ENCODE measurements around the gene FXYD7.
A peak's percentile ranks its signal among the peaks of the same experiment; 100 is the strongest.

FXYD7 gene

DNA sequence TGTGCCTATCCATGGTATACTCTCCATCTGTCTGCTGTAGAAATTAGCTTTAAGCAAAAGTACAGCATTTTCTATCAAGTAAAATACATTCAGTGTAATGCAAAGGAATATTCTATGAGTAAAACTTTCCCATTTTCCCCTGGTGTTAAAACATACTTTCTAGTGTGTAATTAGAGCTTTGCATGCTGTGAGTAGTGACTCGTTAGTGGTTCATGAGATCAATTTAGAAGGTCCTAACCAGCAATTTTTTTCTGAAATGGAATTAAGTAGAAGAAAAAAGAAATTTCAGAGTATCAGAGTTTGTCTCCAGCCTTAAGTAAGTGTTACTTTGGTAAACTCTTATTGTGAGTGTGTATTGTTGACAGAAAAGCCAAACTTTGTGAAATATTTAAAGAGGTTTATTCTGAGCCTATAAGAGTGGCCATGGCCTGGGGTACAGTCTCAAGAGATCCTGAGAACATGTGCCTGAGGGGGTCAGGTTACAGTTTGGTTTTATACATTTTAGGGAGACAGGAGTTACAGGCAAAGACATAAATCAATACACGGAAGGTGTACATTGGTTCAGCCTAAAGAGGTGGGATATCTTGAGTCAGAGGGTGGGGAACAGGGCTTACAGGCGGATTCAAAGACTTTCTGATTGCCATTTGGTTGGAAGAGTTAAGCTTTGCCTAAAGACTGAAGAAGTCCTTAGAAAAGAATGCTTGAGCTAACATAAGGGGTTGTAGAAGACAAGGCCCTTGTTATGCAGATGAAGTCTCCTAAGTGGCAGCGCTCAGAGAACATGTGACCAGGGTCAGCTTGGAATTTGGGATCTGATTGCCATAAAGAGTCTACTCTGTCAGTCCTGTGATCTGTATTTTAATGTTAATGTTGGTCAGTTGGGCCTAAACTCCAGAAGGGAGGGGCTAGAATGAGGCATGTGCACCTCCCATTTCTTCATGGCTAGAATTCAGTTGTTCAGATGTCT is 60.0 kb downstream of the FXYD7 start (continued):
- TF ChIP-seq ZNF585B (tag by site-specific recombination; IDR thresholded peaks at IDR 0.05) (no peak), ZSCAN16 (tag by site-specific recombination; IDR thresholded peaks at IDR 0.05) (no peak), ZNF404 (tag by site-specific recombination; IDR thresholded peaks at IDR 0.05) (0 out of 2 replicates have a peak, but pooled peaks have one; percentile 7), SP2 (tag by site-specific recombination; IDR thresholded peaks at IDR 0.05) (peak; percentile 58), ZNF223 (tag by site-specific recombination; IDR thresholded peaks at IDR 0.05) (no peak), ZNF174 (tag by site-specific recombination; IDR thresholded peaks at IDR 0.05) (0 out of 2 replicates have a peak, but pooled peaks have one; percentile 61), ZNF324 (tag by site-specific recombination; IDR thresholded peaks at IDR 0.05) (no peak)
- TF ChIP-seq, protein P1, sequence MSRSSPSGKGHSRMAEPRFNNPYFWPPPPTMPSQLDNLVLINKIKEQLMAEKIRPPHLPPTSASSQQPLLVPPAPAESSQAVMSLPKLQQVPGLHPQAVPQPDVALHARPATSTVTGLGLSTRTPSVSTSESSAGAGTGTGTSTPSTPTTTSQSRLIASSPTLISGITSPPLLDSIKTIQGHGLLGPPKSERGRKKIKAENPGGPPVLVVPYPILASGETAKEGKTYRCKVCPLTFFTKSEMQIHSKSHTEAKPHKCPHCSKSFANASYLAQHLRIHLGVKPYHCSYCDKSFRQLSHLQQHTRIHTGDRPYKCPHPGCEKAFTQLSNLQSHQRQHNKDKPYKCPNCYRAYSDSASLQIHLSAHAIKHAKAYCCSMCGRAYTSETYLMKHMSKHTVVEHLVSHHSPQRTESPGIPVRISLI (tag by site-specific recombination; IDR thresholded peaks at IDR 0.05): 0 out of 2 replicates have a peak, but pooled peaks have one; percentile 22
- TF ChIP-seq, protein P2, sequence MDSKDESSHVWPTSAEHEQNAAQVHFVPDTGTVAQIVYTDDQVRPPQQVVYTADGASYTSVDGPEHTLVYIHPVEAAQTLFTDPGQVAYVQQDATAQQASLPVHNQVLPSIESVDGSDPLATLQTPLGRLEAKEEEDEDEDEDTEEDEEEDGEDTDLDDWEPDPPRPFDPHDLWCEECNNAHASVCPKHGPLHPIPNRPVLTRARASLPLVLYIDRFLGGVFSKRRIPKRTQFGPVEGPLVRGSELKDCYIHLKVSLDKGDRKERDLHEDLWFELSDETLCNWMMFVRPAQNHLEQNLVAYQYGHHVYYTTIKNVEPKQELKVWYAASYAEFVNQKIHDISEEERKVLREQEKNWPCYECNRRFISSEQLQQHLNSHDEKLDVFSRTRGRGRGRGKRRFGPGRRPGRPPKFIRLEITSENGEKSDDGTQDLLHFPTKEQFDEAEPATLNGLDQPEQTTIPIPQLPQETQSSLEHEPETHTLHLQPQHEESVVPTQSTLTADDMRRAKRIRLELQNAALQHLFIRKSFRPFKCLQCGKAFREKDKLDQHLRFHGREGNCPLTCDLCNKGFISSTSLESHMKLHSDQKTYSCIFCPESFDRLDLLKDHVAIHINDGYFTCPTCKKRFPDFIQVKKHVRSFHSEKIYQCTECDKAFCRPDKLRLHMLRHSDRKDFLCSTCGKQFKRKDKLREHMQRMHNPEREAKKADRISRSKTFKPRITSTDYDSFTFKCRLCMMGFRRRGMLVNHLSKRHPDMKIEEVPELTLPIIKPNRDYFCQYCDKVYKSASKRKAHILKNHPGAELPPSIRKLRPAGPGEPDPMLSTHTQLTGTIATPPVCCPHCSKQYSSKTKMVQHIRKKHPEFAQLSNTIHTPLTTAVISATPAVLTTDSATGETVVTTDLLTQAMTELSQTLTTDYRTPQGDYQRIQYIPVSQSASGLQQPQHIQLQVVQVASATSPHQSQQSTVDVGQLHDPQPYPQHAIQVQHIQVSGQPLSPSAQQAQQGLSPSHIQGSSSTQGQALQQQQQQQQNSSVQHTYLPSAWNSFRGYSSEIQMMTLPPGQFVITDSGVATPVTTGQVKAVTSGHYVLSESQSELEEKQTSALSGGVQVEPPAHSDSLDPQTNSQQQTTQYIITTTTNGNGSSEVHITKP (tag by site-specific recombination; IDR thresholded peaks at IDR 0.05): 0 out of 2 replicates have a peak, but pooled peaks have one; percentile 30
